HUDEP-2 (cell line): ENCODE measurements around the gene HCAR2.
"Not testable (repeated sequence)": the region's sequence is repeated elsewhere in the genome, so short reads cannot be mapped to it uniquely, and the experiment has no call there.

ENCODE experiments used
- DNase-seq, 76 experiments: peaks; one replicate each; lab custom pipeline; 2025; ENCODE audit not compliant: unreplicated experiment in 76 of 76; lab: John Stamatoyannopoulos, UW

HCAR2 gene

GRCh38 chr12:122702890-122703611, at the start of gene HCAR2:
Gene HCAR2 (minus strand): TSS chr12:122703357. CDS start chr12:122703283, 74 bp downstream.
- not testable (repeated sequence) for DNase-seq

- DNase-seq, result peak in 75 of 76 experiments; percentile 32 to 99 (median 97)
Observed at GRCh38 chr12:122752464-122753318, 49.5 kb upstream of the HCAR2 start, which contains the start of gene DENR. Gene DENR (plus strand): TSS chr12:122752824. CDS start chr12:122753702, 878 bp downstream.

- DNase-seq, result not testable (repeated sequence)
Observed at GRCh38 chr12:122750781-122751515, 47.8 kb upstream of the HCAR2 start.

- DNase-seq, result no peak
Observed at GRCh38 chr12:122749569-122750332, 46.6 kb upstream of the HCAR2 start.

GRCh38 chr12:122747224-122748135, 44.3 kb upstream of the HCAR2 start:
- no peak for DNase-seq

GRCh38 chr12:122743895-122744525, 40.9 kb upstream of the HCAR2 start:
- no peak for DNase-seq

GRCh38 chr12:122740351-122740750, 37.2 kb upstream of the HCAR2 start:
- no peak for DNase-seq

GRCh38 chr12:122738571-122738970, 35.4 kb upstream of the HCAR2 start:
- DNase-seq, result no peak

- no peak for DNase-seq
Observed at GRCh38 chr12:122732611-122733010, 29.5 kb upstream of the HCAR2 start.

- DNase-seq, result no peak
Observed at GRCh38 chr12:122732170-122732569, 29.0 kb upstream of the HCAR2 start.

- no peak for DNase-seq
Observed at GRCh38 chr12:122730215-122731014, 27.3 kb upstream of the HCAR2 start, which contains the start of gene HCAR1. Gene HCAR1 (minus strand): TSS chr12:122730844. CDS start chr12:122730339, 505 bp downstream.

- no peak for DNase-seq
Observed at GRCh38 chr12:122729583-122730214, 26.5 kb upstream of the HCAR2 start.

GRCh38 chr12:122726080-122726558, 23.0 kb upstream of the HCAR2 start:
- DNase-seq, result no peak

GRCh38 chr12:122725452-122726079, 22.4 kb upstream of the HCAR2 start:
- no peak for DNase-seq

GRCh38 chr12:122724641-122725243, 21.6 kb upstream of the HCAR2 start:
- no peak for DNase-seq

- DNase-seq, result no peak
Observed at GRCh38 chr12:122722387-122722786, 19.2 kb upstream of the HCAR2 start.
